GM18907 (cell line): ENCODE measurements around the gene PTPN4.
A peak's percentile ranks its signal among the peaks of the same experiment; 100 is the strongest.
"Not testable (repeated sequence)": the region's sequence is repeated elsewhere in the genome, so short reads cannot be mapped to it uniquely, and the experiment has no call there.

Experiments
- ATAC-seq: cut with Tn5 transposase; IDR thresholded peaks from one replicate; pipeline ENCODE4 v1.9.1; 2021; ENCODE audit warnings: mild to moderate bottlenecking, moderate library complexity; ENCODE audit not compliant: unreplicated experiment

Gene PTPN4

DNA sequence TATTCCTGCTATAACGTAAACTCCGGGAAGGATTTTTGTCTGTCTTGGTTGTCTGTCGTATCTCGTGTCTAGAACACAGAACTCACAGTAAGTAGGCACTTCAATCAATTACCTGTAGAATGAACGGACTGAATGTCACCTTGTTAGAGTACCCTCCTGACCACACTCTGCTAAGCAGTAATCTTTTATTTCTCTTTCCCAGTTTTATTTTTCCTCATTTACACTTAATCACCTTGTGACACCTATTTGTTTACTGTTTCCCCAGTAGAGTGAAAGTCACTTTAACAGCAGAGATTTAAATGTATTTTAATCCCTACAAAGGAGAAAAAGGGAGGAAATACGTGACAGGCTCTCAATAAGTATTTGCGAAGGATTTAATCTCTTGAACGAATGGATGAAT lies 252.6 kb downstream of the PTPN4 start:
- ATAC-seq: no peak

DNA sequence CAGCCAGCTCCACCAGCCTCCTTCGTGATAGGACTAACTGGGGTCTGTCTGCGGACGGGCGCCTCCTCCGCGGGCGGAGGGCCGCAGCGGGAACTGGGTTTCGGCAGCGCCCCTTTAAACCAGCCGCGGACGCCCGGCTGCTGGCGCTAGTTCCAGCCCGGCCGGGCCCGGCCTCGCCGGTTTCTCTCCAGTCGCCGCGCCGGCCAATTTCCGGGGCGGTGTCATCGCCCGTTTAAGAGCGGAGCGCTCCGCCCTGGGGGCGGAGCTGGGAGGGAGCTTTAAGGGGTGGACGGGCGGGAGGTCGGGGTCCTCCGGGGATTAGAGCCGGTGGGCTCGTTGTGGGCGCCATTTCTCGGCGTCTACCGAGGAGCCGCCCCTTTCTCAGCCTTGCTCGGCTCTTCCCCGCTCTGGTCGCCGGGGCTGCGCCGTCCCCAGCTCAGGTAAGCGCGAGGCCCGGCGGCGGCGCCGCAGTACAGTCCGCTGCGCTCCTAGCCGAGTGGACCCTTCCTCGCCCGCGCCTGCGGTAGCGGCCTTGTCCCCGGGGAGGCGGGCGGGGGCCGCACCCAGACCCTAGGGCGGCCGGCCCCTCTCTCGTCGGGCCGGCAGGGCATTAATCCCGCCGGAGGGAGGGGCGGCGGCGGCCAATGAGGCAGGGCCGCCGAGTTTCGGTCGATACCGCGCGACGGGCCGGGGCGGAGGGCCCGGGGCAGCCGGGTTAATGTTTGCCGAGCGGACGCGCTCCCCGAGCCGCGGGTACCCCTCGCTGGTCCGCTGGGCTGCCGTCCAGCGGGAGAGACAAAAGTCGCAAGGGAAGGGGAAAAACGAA lies 253.3 kb downstream of the PTPN4 start, which contains the start of gene EPB41L5:
Gene EPB41L5 (plus strand): TSS at position 307 of the 826 bp plus-strand sequence. CDS start 6,008 bp downstream, outside the sequence.
- ATAC-seq: peak; percentile 90

DNA sequence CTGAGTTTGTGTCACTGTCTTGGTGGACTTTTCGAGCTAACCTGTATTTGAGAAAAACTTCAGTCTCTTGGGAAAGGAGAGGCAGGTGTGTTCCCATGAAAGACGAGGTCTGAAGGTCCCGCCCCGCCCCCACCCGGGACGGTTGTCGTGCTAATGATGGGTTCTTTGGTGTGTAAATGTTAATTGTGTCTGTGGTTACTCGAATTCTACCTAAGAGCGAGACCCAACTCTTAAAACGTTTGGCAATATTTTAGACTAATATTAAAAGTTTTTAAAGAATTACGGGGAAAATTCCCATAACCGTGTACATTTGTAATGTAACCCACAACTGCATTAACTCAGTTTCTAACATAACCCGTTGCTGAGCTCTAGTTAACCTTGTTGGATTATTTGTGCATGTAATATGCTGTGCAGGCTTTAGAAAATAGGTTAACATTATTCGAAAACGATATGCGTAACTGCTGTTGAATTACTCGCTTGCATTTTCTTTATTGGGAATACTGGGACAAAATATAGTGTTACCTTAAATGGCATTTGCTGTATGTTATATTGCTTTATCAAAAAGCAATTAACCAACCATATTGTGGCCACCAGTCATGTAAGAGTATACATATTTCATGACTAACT lies 254.0 kb downstream of the PTPN4 start:
- ATAC-seq: peak; percentile 11

DNA sequence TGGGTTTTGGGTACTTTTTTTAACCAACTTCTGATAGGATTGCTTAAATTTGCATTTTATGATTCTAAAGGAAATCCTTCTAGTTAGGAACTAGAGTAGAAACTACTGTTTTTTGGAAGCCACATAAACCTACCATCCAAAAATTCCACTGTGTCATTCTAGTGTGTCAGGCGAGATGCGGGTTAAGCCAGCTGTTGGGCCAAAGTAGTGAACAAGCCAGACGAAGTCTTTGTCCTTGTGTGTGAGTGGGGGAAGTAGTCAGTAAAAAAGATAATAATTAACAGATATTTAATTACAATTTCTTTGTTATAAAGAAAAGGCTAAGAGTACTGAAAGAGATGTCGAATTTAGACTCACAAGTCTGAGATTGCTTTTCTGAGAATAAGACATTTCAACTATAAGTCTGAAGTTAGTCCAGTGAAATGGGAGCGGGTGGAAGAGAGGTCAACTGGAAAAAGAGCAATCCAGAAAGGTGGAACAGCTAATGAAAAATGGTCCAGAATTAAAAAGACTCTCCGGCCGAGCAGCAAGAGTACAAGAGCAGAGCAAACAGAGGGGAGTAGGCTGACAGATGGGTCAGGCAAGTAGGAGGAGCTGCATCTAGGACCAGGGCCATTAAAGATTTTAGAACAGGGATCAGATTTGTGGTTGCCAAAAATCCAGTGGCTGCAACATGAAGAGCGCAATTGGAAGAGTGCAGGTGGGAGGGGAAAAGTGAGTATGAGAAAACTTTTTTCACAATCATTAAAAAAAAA lies 254.7 kb downstream of the PTPN4 start:
- no peak for ATAC-seq

DNA sequence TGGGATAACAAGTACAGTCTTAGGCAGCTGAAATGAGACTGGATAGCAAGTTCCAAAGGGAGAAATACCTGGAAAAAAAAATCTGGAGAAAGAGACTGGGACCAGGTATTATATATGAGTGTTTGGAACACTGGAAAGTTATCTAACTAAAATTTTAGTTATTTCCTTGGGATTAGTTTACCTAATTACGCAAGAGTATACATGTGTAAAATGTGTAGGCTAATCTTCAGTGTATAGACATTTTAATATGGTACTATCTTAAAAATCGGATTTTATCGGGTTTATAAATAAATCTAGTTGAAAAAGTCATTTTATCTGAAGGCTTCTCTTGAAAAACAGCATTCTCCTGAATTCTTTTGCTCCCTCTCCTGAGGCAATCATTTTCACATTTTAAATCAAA lies 257.1 kb downstream of the PTPN4 start:
- no peak for ATAC-seq

DNA sequence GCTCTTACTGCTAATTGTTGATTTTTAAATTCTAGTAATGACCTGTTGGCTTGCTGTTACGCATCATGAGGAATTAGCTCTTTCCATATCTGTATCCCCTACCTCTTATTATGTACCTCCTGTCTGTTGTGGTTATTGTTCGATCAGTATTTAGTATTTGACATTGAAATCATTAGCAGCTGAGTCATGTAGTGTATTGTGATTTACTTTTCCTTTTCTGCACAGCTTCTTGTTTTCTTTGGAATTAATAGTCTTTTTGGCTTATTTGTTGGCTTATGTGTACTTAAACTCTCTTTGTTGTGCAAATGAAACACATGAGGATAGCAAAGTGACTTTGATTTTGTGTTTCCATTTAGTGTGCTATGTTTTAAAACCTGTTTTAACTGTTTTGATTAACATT lies 257.5 kb downstream of the PTPN4 start:
- no peak for ATAC-seq

DNA sequence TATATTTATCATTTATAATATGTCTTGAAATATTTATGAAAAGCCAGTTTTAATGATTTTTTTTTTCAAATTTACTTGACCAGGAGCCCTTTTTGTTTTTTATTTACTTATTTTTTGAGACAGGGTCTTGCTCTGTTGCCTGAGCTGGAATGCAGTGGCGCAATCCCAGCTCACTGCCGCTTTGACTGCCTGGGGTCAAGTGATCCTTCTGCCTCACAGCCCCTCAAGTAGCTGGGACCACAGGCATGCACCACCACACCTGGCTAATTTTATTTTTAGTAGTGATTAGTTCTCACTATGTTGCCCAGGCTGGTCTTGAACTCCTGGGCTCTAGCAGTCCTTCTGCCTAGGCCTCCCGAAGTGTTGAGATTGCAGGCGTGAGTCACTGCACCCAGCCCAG lies 258.8 kb downstream of the PTPN4 start:
- no peak for ATAC-seq

DNA sequence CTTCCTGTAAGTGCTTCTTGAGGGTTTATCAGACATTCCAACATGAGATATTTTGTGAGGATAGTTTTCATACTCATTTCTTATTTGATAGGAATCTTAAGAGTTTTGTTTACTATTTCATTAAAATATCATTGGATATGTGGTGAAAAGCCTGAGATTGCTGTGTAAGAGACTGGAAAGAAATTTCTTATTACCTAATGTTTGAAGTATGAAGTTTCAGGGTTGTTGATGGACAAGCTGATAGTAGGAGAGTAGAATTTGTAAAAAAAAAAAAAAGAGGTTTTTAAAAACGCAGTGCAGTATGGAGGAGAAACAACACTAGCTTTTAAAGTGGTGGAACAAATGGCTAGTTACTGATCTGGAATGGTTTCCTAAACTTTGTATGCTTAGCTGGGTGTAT lies 260.8 kb downstream of the PTPN4 start:
- no peak for ATAC-seq

DNA sequence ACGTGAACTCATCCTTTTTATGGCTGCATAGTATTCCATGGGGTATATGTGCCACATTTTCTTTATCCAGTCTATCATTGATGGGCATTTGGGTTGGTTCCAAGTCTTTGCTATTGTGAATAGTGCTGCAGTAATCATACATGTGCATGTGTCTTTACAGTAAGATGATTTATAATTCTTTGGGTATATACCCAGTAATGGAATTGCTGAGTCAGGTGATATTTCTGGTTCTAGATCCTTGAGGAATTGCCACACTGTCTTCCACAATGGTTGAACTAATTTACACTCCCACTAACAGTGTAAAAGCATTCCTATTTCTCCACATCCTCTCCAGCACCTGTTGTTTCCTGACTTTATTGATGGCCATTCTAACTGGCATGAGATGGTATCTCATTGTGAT lies 262.8 kb downstream of the PTPN4 start:
- ATAC-seq: not testable (repeated sequence)

DNA sequence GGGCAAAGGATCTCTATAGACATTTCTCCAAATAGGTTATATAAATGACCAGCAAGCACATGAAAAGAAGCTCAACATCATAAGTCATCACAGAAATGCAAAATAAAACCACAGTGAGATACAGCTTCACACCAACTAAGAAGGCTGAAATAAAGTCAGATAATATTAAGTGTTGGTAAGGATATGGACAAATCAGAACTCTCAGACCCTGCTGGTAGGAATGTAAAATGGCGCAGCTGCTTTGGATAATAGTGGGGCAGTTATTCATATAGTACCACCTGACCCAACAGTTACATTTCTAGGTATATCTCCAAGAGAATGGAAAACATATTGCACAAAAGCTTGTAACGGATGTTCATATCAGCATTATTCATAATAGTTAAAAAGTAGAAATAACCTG lies 267.2 kb downstream of the PTPN4 start:
- no peak for ATAC-seq

DNA sequence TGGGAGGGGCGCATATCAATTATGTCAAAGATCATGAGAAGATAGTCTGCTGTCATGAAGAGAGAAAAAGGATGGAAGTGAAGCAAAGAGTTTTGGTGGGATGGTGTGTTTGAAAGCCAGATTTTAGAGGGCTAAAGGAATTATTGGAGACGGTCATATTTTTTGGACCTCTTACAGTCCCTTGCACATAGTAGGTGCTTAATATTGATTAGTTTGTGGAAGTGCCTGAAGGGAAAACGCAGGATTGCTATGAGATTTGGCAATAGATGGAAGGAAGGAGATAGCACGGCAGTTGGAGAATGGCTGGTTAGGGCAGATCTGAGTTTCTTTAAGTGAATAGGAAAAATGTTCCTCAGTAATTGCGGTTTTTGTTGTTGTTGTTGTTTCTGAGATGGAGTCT lies 269.1 kb downstream of the PTPN4 start:
- ATAC-seq: no peak

DNA sequence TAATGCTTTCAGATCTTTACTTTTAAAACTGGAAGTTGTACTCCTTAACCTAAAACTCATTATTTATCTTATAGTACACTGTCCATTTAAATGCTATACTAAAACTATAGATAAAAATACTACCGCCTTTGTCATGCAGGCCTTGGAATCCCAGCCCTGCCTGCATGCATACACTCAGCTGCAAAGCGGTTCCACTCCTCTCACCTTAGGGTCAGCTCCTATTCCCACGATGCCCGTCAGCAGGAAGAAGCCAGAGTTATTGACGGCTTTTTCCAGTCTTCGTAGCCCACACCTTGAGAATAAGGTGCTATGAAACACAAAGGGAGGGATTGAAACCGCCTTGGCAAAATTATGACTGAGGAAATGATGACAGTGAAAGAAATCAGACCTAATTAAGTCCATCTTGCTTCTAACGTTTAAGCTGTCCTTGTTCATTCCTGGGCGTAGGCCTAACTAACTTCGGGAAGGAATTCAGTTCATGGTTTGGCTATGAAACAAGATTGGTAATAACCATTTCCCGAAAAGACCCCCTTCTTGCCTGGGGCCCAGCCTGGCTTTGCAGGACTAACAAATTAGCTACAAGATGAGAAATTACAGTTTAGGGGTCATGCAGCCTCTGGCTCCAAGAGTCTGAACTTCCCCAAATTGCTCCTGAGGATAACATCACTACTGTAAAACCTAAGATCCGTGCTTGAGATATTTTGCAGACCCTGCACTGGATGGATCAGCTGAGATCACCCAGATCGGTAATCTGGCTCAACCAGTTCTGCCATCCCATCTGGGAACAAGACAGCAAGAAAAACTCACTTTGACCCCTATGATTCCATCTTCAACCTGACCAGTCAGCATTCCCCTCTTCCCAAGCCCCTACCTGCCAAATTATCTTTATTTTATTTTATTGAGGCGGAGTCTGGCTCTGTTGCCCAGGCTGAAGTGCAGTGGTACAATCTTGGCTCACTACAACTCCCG lies 270.2 kb downstream of the PTPN4 start:
- no peak for ATAC-seq

DNA sequence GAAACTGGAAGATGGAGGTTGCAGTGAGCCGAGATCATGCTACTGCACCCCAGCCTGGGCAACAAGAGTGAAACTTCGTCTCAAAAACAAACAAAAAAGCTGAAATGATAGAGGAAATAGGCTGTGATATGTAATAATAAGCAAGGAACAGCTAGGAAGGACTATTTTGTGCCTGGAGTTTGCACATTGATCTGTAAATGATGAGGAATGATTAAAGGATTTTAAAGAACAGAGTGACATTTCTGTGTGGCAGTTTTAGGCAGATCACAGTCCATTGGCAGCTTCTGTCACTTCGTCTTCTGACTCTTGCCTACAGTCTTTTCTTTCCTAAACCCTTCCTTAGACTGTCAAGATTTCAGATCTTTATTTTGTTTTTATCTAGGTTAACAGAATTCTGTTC lies 272.6 kb downstream of the PTPN4 start:
- no peak for ATAC-seq
